OCI-LY1 (cell line): ENCODE measurements around the gene BMI1.

Source experiments
- EZH2 ChIP-seq: fragments of 200-600 bp; sonication (generic), shearing (Covaris generic); IDR thresholded peaks from 2 replicates; pipeline ENCODE4 v1.8.0; 2017; ENCODE audit warnings: borderline replicate concordance, mixed run types, mild to moderate bottlenecking, antibody characterized with exemption, low read length, moderate library complexity, mixed read lengths
- TF ChIP-seq, protein P1 (sequence below): fragments of 200-600 bp; sonication (generic), shearing (Covaris generic); IDR thresholded peaks from 2 replicates; pipeline ENCODE4 v1.5.1; 2017; ENCODE audit warnings: mild to moderate bottlenecking, antibody characterized with exemption, low read length, moderate library complexity, mixed read lengths

- TF ChIP-seq, protein P1, sequence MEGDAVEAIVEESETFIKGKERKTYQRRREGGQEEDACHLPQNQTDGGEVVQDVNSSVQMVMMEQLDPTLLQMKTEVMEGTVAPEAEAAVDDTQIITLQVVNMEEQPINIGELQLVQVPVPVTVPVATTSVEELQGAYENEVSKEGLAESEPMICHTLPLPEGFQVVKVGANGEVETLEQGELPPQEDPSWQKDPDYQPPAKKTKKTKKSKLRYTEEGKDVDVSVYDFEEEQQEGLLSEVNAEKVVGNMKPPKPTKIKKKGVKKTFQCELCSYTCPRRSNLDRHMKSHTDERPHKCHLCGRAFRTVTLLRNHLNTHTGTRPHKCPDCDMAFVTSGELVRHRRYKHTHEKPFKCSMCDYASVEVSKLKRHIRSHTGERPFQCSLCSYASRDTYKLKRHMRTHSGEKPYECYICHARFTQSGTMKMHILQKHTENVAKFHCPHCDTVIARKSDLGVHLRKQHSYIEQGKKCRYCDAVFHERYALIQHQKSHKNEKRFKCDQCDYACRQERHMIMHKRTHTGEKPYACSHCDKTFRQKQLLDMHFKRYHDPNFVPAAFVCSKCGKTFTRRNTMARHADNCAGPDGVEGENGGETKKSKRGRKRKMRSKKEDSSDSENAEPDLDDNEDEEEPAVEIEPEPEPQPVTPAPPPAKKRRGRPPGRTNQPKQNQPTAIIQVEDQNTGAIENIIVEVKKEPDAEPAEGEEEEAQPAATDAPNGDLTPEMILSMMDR, result no peak
- no peak for TF ChIP-seq EZH2
Observed at GRCh38 chr10:22332116-22332692, 11.3 kb downstream of the BMI1 start.
